IPS-20b (cell line): Measurements from ENCODE around the gene GALNT7.
A peak's percentile ranks its signal among the peaks of the same experiment; 100 is the strongest.
"Not testable (repeated sequence)": the region's sequence is repeated elsewhere in the genome, so short reads cannot be mapped to it uniquely, and the experiment has no call there.

Source experiments
- H3K27ac ChIP-seq: one replicate; pipeline ENCODE4 v1.5.1; 2013; ENCODE audit warnings: low read length
- H3K27me3 ChIP-seq: 2 replicates; pipeline ENCODE4 v1.6.1; 2013; ENCODE audit warnings: mild to moderate bottlenecking, low read length, inconsistent platforms; ENCODE audit not compliant: insufficient read depth
- H3K36me3 ChIP-seq: 2 replicates; pipeline ENCODE4 v1.6.1; 2013; ENCODE audit warnings: low read depth, mild to moderate bottlenecking, inconsistent platforms, low read length, moderate library complexity; ENCODE audit not compliant: insufficient read depth
- H3K4me1 ChIP-seq: 2 replicates; pipeline ENCODE4 v1.6.1; 2013; ENCODE audit warnings: mild to moderate bottlenecking, control low read depth, inconsistent platforms, low read length, moderate library complexity; ENCODE audit not compliant: insufficient read depth
- H3K4me3 ChIP-seq: 2 replicates; pipeline ENCODE4 v1.5.1; 2013; ENCODE audit warnings: mild to moderate bottlenecking, low read length, inconsistent platforms
- H3K9ac ChIP-seq: 2 replicates; pipeline ENCODE4 v1.6.1; 2013; ENCODE audit warnings: low read depth, mild to moderate bottlenecking, inconsistent platforms, low read length, moderate library complexity
- H3K9me3 ChIP-seq: 2 replicates; pipeline ENCODE4 v1.6.1; 2013; ENCODE audit warnings: mild to moderate bottlenecking, low read depth, low read length, inconsistent platforms; ENCODE audit not compliant: insufficient read depth

Gene GALNT7

GRCh38 chr4:173219126-173219437 is 50.5 kb downstream of the GALNT7 start:
- not testable (repeated sequence) for H3K4me3 ChIP-seq, H3K9me3 ChIP-seq, H3K27me3 ChIP-seq, H3K9ac ChIP-seq, H3K27ac ChIP-seq, H3K36me3 ChIP-seq
- H3K4me1 ChIP-seq = peaks cover 26% of the 10 kb centered on the region; the same call in 1 of the 2 replicates

GRCh38 chr4:173223743-173224142 is 55.1 kb downstream of the GALNT7 start:
- Histone ChIP-seq H3K4me3 (no peak overlapping the region), H3K9ac (no peak overlapping the region), H3K9me3 (no peaks in the 10 kb centered on the region), H3K27ac (no peak overlapping the region), H3K4me1 (peaks cover 30% of the 10 kb centered on the region), H3K27me3 (no peaks in the 10 kb centered on the region), H3K36me3 (no peaks in the 10 kb centered on the region)

- H3K9ac ChIP-seq = no peak overlapping the region
- H3K4me3 ChIP-seq = no peak overlapping the region
- H3K9me3 ChIP-seq = no peaks in the 10 kb centered on the region
- no peak overlapping the region for H3K27ac ChIP-seq
- H3K36me3 ChIP-seq = no peaks in the 10 kb centered on the region
- H3K27me3 ChIP-seq = no peaks in the 10 kb centered on the region
- H3K4me1 ChIP-seq = peaks cover 30% of the 10 kb centered on the region
Observed at GRCh38 chr4:173226401-173226888, 57.8 kb downstream of the GALNT7 start.

- Histone ChIP-seq H3K9ac (no peak overlapping the region), H3K4me3 (no peak overlapping the region), H3K4me1 (peaks cover 32% of the 10 kb centered on the region), H3K9me3 (no peaks in the 10 kb centered on the region), H3K27ac (no peak overlapping the region), H3K36me3 (peaks cover 5% of the 10 kb centered on the region), H3K27me3 (no peaks in the 10 kb centered on the region)
Observed at GRCh38 chr4:173227756-173228155, 59.1 kb downstream of the GALNT7 start.

GRCh38 chr4:173230062-173230461 is 61.5 kb downstream of the GALNT7 start:
- Histone ChIP-seq H3K9ac (no peak overlapping the region), H3K27ac (no peak overlapping the region), H3K36me3 (peaks cover 20% of the 10 kb centered on the region)

GRCh38 chr4:173231916-173232315 is 63.3 kb downstream of the GALNT7 start:
- Histone ChIP-seq H3K27ac (no peak overlapping the region), H3K4me1 (peaks cover 11% of the 10 kb centered on the region), H3K9me3 (no peaks in the 10 kb centered on the region), H3K36me3 (peaks cover 21% of the 10 kb centered on the region), H3K4me3 (no peak overlapping the region), H3K9ac (no peak overlapping the region), H3K27me3 (no peaks in the 10 kb centered on the region)

More at GRCh38 chr4:173230062-173230461, 61.5 kb downstream of the GALNT7 start:
- peaks cover 19% of the 10 kb centered on the region for H3K4me1 ChIP-seq
- no peaks in the 10 kb centered on the region for H3K27me3 ChIP-seq
- H3K9me3 ChIP-seq = no peaks in the 10 kb centered on the region
- no peak overlapping the region for H3K4me3 ChIP-seq

GRCh38 chr4:173233857-173234256 is 65.2 kb downstream of the GALNT7 start:
- peaks cover 26% of the 10 kb centered on the region for H3K4me1 ChIP-seq
- H3K9me3 ChIP-seq = no peaks in the 10 kb centered on the region
- H3K27me3 ChIP-seq = no peaks in the 10 kb centered on the region
- H3K36me3 ChIP-seq = peaks cover 21% of the 10 kb centered on the region
- H3K4me3 ChIP-seq = no peak overlapping the region
- no peak overlapping the region for H3K9ac ChIP-seq
- no peak overlapping the region for H3K27ac ChIP-seq

GRCh38 chr4:173235050-173235449 is 66.4 kb downstream of the GALNT7 start:
- H3K27me3 ChIP-seq = no peaks in the 10 kb centered on the region
- H3K4me3 ChIP-seq = no peak overlapping the region
- H3K9me3 ChIP-seq = no peaks in the 10 kb centered on the region
- H3K4me1 ChIP-seq = peaks cover 32% of the 10 kb centered on the region
- no peak overlapping the region for H3K9ac ChIP-seq
- H3K36me3 ChIP-seq = peaks cover 21% of the 10 kb centered on the region
- no peak overlapping the region for H3K27ac ChIP-seq

GRCh38 chr4:173236301-173236700 is 67.7 kb downstream of the GALNT7 start:
- Histone ChIP-seq H3K9ac (no peak overlapping the region), H3K27ac (no peak overlapping the region), H3K36me3 (peaks cover 21% of the 10 kb centered on the region), H3K9me3 (no peaks in the 10 kb centered on the region), H3K27me3 (no peaks in the 10 kb centered on the region), H3K4me3 (no peak overlapping the region), H3K4me1 (peaks cover 34% of the 10 kb centered on the region)

- Histone ChIP-seq H3K9me3 (no peaks in the 10 kb centered on the region), H3K27me3 (no peaks in the 10 kb centered on the region), H3K9ac (no peak overlapping the region), H3K36me3 (peaks cover 21% of the 10 kb centered on the region), H3K27ac (peak overlapping the region; percentile 27), H3K4me1 (peaks cover 36% of the 10 kb centered on the region), H3K4me3 (no peak overlapping the region)
Observed at GRCh38 chr4:173237152-173237551, 68.5 kb downstream of the GALNT7 start.

- Histone ChIP-seq H3K9ac (no peak overlapping the region), H3K27me3 (no peaks in the 10 kb centered on the region), H3K36me3 (peaks cover 16% of the 10 kb centered on the region), H3K4me3 (no peak overlapping the region), H3K27ac (peak overlapping the region; percentile 27), H3K9me3 (no peaks in the 10 kb centered on the region), H3K4me1 (peaks cover 42% of the 10 kb centered on the region)
Observed at GRCh38 chr4:173237762-173238161, 69.2 kb downstream of the GALNT7 start.

GRCh38 chr4:173240696-173241095 is 72.1 kb downstream of the GALNT7 start:
- no peak overlapping the region for H3K9ac ChIP-seq
- H3K4me3 ChIP-seq = no peak overlapping the region
- peaks cover 70% of the 10 kb centered on the region for H3K4me1 ChIP-seq
- H3K27me3 ChIP-seq = no peaks in the 10 kb centered on the region
- H3K9me3 ChIP-seq = no peaks in the 10 kb centered on the region
- no peak overlapping the region for H3K27ac ChIP-seq
- H3K36me3 ChIP-seq = no peaks in the 10 kb centered on the region
